Mesenchymal stem cell (in vitro differentiated cells and primary cell): ENCODE measurements around the gene SLC9A9.
A peak's percentile ranks its signal among the peaks of the same experiment; 100 is the strongest.

Source experiments
- DNase-seq: peaks from one replicate; pipeline ENCODE4 v3.0.0-alpha.2; 2013
- H2AFZ ChIP-seq: one replicate; pipeline ENCODE4 v1.6.1; 2013; ENCODE audit warnings: low read depth, mild to moderate bottlenecking, control low read depth, inconsistent platforms, low read length, moderate library complexity
- H2AK5ac ChIP-seq: 2 replicates; pipeline ENCODE4 v1.6.1; 2013; ENCODE audit warnings: low read length, moderate library complexity, mild to moderate bottlenecking, inconsistent platforms; ENCODE audit not compliant: severe bottlenecking
- H2BK120ac ChIP-seq: one replicate; pipeline ENCODE4 v1.6.1; 2013; ENCODE audit warnings: low read depth, mild to moderate bottlenecking, inconsistent platforms, low read length, moderate library complexity
- H2BK12ac ChIP-seq, 2 experiments: one replicate each; pipeline ENCODE4 v1.6.1; 2013; ENCODE audit warnings: inconsistent platforms in 2 of 2, low read length in 2 of 2, mild to moderate bottlenecking in 2 of 2, moderate library complexity in 2 of 2, control low read depth in 1 of 2
- H2BK15ac ChIP-seq: one replicate; pipeline ENCODE4 v1.6.1; 2013; ENCODE audit warnings: mild to moderate bottlenecking, low read depth, inconsistent platforms; ENCODE audit not compliant: poor library complexity, severe bottlenecking
- H2BK5ac ChIP-seq: 2 replicates; pipeline ENCODE4 v1.6.1; 2013; ENCODE audit warnings: low read depth, mild to moderate bottlenecking, low read length, control low read depth, inconsistent platforms; ENCODE audit not compliant: poor library complexity, severe bottlenecking
- H3K14ac ChIP-seq, 2 experiments: one replicate each; pipeline ENCODE4 v1.6.1; 2013; ENCODE audit warnings: inconsistent platforms in 2 of 2, low read length in 2 of 2, control low read depth in 1 of 2, mild to moderate bottlenecking in 1 of 2, moderate library complexity in 1 of 2
- H3K18ac ChIP-seq, 2 experiments: one replicate each; pipeline ENCODE4 v1.6.1; 2013; ENCODE audit warnings: inconsistent platforms in 2 of 2, low read length in 2 of 2, control low read depth in 1 of 2, low read depth in 1 of 2, mild to moderate bottlenecking in 1 of 2
- H3K23ac ChIP-seq, 2 experiments: one replicate each; pipeline ENCODE4 v1.6.1; 2013; ENCODE audit warnings: inconsistent platforms in 2 of 2, low read length in 2 of 2, mild to moderate bottlenecking in 2 of 2, moderate library complexity in 2 of 2, control low read depth in 1 of 2
- H3K27ac ChIP-seq: 2 replicates; pipeline ENCODE4 v1.5.1; 2013; ENCODE audit warnings: mild to moderate bottlenecking, moderate library complexity, low read length, control low read depth, inconsistent platforms; ENCODE audit not compliant: poor library complexity, severe bottlenecking
- H3K27me3 ChIP-seq, 2 experiments: 2 replicates each; pipeline versions ENCODE4 v1.6.1 to v1.7.0; 2013; ENCODE audit warnings: low read length in 2 of 2, mild to moderate bottlenecking in 2 of 2, moderate library complexity in 2 of 2, control low read depth in 1 of 2, inconsistent platforms in 1 of 2; ENCODE audit not compliant: control insufficient read depth in 1 of 2, insufficient read depth in 1 of 2
- H3K36me3 ChIP-seq, 2 experiments: 2 replicates each; pipeline versions ENCODE4 v1.6.1 to v1.7.0; 2013; ENCODE audit warnings: low read length in 2 of 2, control low read depth in 1 of 2, inconsistent platforms in 1 of 2, low read depth in 1 of 2, mild to moderate bottlenecking in 1 of 2; ENCODE audit not compliant: insufficient read depth in 2 of 2, control insufficient read depth in 1 of 2
- H3K4ac ChIP-seq, 2 experiments: one replicate each; pipeline ENCODE4 v1.6.1; 2013; ENCODE audit warnings: inconsistent platforms in 2 of 2, low read length in 2 of 2, mild to moderate bottlenecking in 2 of 2, moderate library complexity in 2 of 2, control low read depth in 1 of 2, low read depth in 1 of 2
- H3K4me1 ChIP-seq: 2 replicates; pipeline ENCODE4 v1.6.1; 2013; ENCODE audit warnings: low read depth, low read length, control low read depth; ENCODE audit not compliant: control insufficient read depth, insufficient read depth
- H3K4me2 ChIP-seq: 2 replicates; pipeline ENCODE4 v1.6.1; 2013; ENCODE audit warnings: low read length, mild to moderate bottlenecking, inconsistent platforms; ENCODE audit not compliant: poor library complexity, severe bottlenecking
- H3K4me3 ChIP-seq, 2 experiments: 2 replicates each; pipeline versions ENCODE4 v1.5.1 to v1.7.0; 2013; ENCODE audit warnings: low read length in 2 of 2, mild to moderate bottlenecking in 2 of 2, control low read depth in 1 of 2, low read depth in 1 of 2; ENCODE audit not compliant: insufficient read depth in 1 of 2
- H3K79me1 ChIP-seq: replicated peaks from 2 replicates; pipeline ENCODE4 v1.6.1; 2013; ENCODE audit warnings: mild to moderate bottlenecking, control low read depth, low read length, inconsistent platforms; ENCODE audit not compliant: poor library complexity, severe bottlenecking
- H3K9ac ChIP-seq: 2 replicates; pipeline ENCODE4 v1.7.0; 2013; ENCODE audit warnings: mild to moderate bottlenecking, low read length, moderate library complexity
- H3K9me3 ChIP-seq: 2 replicates; pipeline ENCODE4 v1.7.0; 2013; ENCODE audit warnings: mild to moderate bottlenecking, low read length; ENCODE audit not compliant: control insufficient read depth
- H4K8ac ChIP-seq: one replicate; pipeline ENCODE4 v1.6.1; 2013; ENCODE audit warnings: inconsistent platforms, mild to moderate bottlenecking, low read length, moderate library complexity
- H4K91ac ChIP-seq: one replicate; pipeline ENCODE4 v1.6.1; 2013; ENCODE audit warnings: mild to moderate bottlenecking, low read length, inconsistent platforms
- WGBS: methylation state at CpG from one replicate; pipeline ENCODE4 v1.1.7; 2013; ENCODE audit warnings: mixed read lengths; 5-methylcytosine and 5-hydroxymethylcytosine counted together

Gene SLC9A9

DNA sequence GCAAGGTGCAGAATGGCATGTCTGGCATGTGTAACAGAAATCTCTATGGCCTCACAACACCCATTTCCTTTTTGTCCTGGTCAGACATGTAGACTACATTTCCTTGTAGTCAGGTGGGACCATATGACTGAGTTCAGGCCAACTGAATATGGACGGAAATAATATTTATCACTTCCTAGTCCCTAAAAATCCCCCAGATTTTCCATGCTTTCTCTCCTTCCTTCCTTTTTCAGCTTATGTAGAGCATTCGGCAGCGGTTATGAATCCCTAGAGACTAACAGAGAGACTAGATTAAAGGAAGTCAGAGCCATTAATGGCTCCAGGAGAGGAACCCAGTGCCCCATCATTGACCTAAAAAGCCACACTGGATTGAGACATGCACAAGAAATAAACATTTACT is 35.8 kb downstream of the SLC9A9 start:
- Histone ChIP-seq H3K9me3 (no peaks in the 10 kb centered on the region), H3K4ac (no peak overlapping the region), H3K27ac (no peak overlapping the region), H3K14ac (no peak overlapping the region), H3K4me3 (no peak overlapping the region), H3K9ac (no peak overlapping the region), H2AFZ (no peak overlapping the region), H2BK12ac (no peak overlapping the region), H3K36me3 (no peaks in the 10 kb centered on the region), H3K4me2 (no peak overlapping the region), H3K23ac (no peak overlapping the region), H2BK15ac (no peak overlapping the region), H2BK5ac (no peak overlapping the region), H4K91ac (no peak overlapping the region), H3K79me1 (no peaks in the 10 kb centered on the region), H3K4me1 (no peaks in the 10 kb centered on the region), H2BK120ac (no peak overlapping the region), H2AK5ac (no peak overlapping the region), H3K18ac (no peak overlapping the region), H4K8ac (no peak overlapping the region), H3K27me3 (no peaks in the 10 kb centered on the region)
- peak; percentile 21 for DNase-seq
- WGBS = 54% methylated on average over 3 of the region's 3 CpGs

DNA sequence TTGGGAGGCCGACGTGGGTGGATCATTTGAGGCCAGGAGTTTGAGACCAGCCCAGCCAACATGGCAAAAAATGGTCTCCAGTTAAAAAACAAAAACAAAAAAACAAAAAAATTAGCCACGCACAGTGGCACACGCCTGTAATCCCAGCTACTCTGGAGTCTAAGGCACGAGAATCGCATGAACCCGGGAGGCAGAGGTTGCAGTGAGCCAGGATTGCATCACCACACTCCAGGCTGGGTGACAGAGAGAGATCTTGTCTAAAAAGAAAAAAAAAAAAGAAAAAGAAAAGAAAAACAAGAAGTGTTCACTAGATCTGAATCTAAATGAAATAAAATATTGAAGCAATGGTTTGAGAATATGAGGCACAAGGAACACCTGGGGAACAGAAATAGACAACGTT is 36.7 kb downstream of the SLC9A9 start:
- H3K36me3 ChIP-seq = no peaks in the 10 kb centered on the region
- H3K4me3 ChIP-seq = no peak overlapping the region
- no peak overlapping the region for H3K14ac ChIP-seq
- no peak overlapping the region for H3K27ac ChIP-seq
- H2BK12ac ChIP-seq = no peak overlapping the region
- no peak overlapping the region for H2BK15ac ChIP-seq
- no peak for DNase-seq
- H2AK5ac ChIP-seq = no peak overlapping the region
- no peak overlapping the region for H3K23ac ChIP-seq
- H4K8ac ChIP-seq = no peak overlapping the region
- H3K9ac ChIP-seq = peak overlapping the region; percentile 52
- no peak overlapping the region for H4K91ac ChIP-seq
- H3K18ac ChIP-seq = no peak overlapping the region
- H3K27me3 ChIP-seq = no peaks in the 10 kb centered on the region
- H3K4me1 ChIP-seq = peaks cover 3% of the 10 kb centered on the region
- H2AFZ ChIP-seq = no peak overlapping the region
- no peak overlapping the region for H2BK5ac ChIP-seq
- H2BK120ac ChIP-seq = no peak overlapping the region
- no peaks in the 10 kb centered on the region for H3K79me1 ChIP-seq
- H3K9me3 ChIP-seq = no peaks in the 10 kb centered on the region
- H3K4ac ChIP-seq = no peak overlapping the region
- H3K4me2 ChIP-seq = no peak overlapping the region
- WGBS = 93% methylated on average over 8 of the region's 8 CpGs

DNA sequence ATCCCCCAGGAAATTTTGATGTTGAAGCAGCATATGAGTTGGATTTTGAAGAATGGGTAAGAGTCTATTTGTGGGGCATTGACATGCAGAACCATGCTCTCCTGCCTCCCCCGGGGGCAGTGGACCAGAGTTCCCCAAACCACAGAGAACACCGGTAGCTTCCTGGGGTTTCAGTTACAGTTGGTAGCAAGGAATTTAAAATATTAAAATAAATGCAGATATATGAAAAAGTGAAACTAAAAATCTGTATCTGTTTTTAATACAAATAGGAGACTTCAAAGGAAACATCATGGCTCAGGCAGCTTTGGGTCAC is 37.4 kb downstream of the SLC9A9 start:
- no peak overlapping the region for H3K23ac ChIP-seq
- no peak overlapping the region for H3K4me3 ChIP-seq
- no peak overlapping the region for H2AK5ac ChIP-seq
- no CpG with 5 or more reads among the region's 2 CpGs for WGBS
- H3K27me3 ChIP-seq = no peaks in the 10 kb centered on the region
- no peak overlapping the region for H3K4ac ChIP-seq
- H2AFZ ChIP-seq = no peak overlapping the region
- H4K91ac ChIP-seq = no peak overlapping the region
- H2BK12ac ChIP-seq = no peak overlapping the region
- H3K36me3 ChIP-seq = no peaks in the 10 kb centered on the region
- peaks cover 3% of the 10 kb centered on the region for H3K4me1 ChIP-seq
- no peak overlapping the region for H2BK5ac ChIP-seq
- H3K9ac ChIP-seq = peak overlapping the region; percentile 1
- H3K9me3 ChIP-seq = no peaks in the 10 kb centered on the region
- no peak overlapping the region for H3K18ac ChIP-seq
- DNase-seq = no peak
- H3K4me2 ChIP-seq = no peak overlapping the region
- no peak overlapping the region for H3K27ac ChIP-seq
- H4K8ac ChIP-seq = no peak overlapping the region
- no peaks in the 10 kb centered on the region for H3K79me1 ChIP-seq
- H2BK120ac ChIP-seq = no peak overlapping the region
- no peak overlapping the region for H2BK15ac ChIP-seq
- H3K14ac ChIP-seq = no peak overlapping the region

- Histone ChIP-seq H3K4me3 (no peak overlapping the region), H4K8ac (no peak overlapping the region), H3K27me3 (no peaks in the 10 kb centered on the region), H3K36me3 (no peaks in the 10 kb centered on the region), H3K14ac (no peak overlapping the region), H3K18ac (no peak overlapping the region), H2AK5ac (no peak overlapping the region), H2BK12ac (no peak overlapping the region), H3K79me1 (no peaks in the 10 kb centered on the region), H3K9me3 (no peaks in the 10 kb centered on the region), H4K91ac (no peak overlapping the region), H2BK120ac (no peak overlapping the region), H3K27ac (no peak overlapping the region), H3K23ac (no peak overlapping the region), H3K4ac (no peak overlapping the region), H2BK15ac (no peak overlapping the region), H3K9ac (peak overlapping the region; percentile 1), H3K4me2 (no peak overlapping the region), H3K4me1 (peaks cover 3% of the 10 kb centered on the region), H2AFZ (no peak overlapping the region), H2BK5ac (no peak overlapping the region)
- WGBS = 89% methylated on average over 2 of the region's 2 CpGs
- no peak for DNase-seq
These were observed 37.9 kb downstream of the SLC9A9 start for GRCh38 chr3:143810166-143810952.
